ENCODE measurements around the gene LRRC32.

LRRC32 gene

GRCh38 chr11:76699451-76700091 is 29.0 kb upstream of the LRRC32 start:
- DNase-seq (ENCODE audit: low read depth) = no peak

GRCh38 chr11:76698321-76699043 is 27.9 kb upstream of the LRRC32 start:
- DNase-seq (ENCODE audit: low read depth) = no peak

GRCh38 chr11:76696756-76697155 is 26.2 kb upstream of the LRRC32 start:
- no peak for DNase-seq (ENCODE audit: low read depth)

- no peak for DNase-seq (ENCODE audit: low read depth)
These were observed 25.2 kb upstream of the LRRC32 start for GRCh38 chr11:76695771-76696170.

- DNase-seq (ENCODE audit: low read depth) = no peak
These were observed 24.6 kb upstream of the LRRC32 start for GRCh38 chr11:76695133-76695532.

- DNase-seq (ENCODE audit: low read depth) = no peak
These were observed 24.1 kb upstream of the LRRC32 start for GRCh38 chr11:76694664-76695063.

GRCh38 chr11:76693806-76694205 is 23.3 kb upstream of the LRRC32 start:
- DNase-seq (ENCODE audit: low read depth) = no peak

GRCh38 chr11:76692956-76693355 is 22.4 kb upstream of the LRRC32 start:
- DNase-seq (ENCODE audit: low read depth) = no peak

- no peak for DNase-seq (ENCODE audit: low read depth)
These were observed 21.1 kb upstream of the LRRC32 start for GRCh38 chr11:76691655-76692054.

- no peak for DNase-seq (ENCODE audit: low read depth)
These were observed 20.2 kb upstream of the LRRC32 start for GRCh38 chr11:76690736-76691135.

GRCh38 chr11:76689313-76690260 is 19.0 kb upstream of the LRRC32 start:
- no peak for DNase-seq (ENCODE audit: low read depth)

GRCh38 chr11:76688146-76688545 is 17.6 kb upstream of the LRRC32 start:
- no peak for DNase-seq (ENCODE audit: low read depth)

GRCh38 chr11:76686261-76687079 is 15.9 kb upstream of the LRRC32 start:
- DNase-seq (ENCODE audit: low read depth) = no peak

GRCh38 chr11:76685831-76686230 is 15.3 kb upstream of the LRRC32 start:
- no peak for DNase-seq (ENCODE audit: low read depth)

GRCh38 chr11:76685237-76685636 is 14.7 kb upstream of the LRRC32 start:
- DNase-seq (ENCODE audit: low read depth) = no peak

- no peak for DNase-seq (ENCODE audit: low read depth)
These were observed 14.0 kb upstream of the LRRC32 start for GRCh38 chr11:76684516-76684915.

- DNase-seq (ENCODE audit: low read depth) = no peak
These were observed 12.9 kb upstream of the LRRC32 start for GRCh38 chr11:76683161-76684095.

GRCh38 chr11:76682684-76683083 is 12.1 kb upstream of the LRRC32 start:
- DNase-seq (ENCODE audit: low read depth) = no peak

GRCh38 chr11:76682106-76682505 is 11.6 kb upstream of the LRRC32 start:
- no peak for DNase-seq (ENCODE audit: low read depth)

- peak; percentile 23 for DNase-seq (ENCODE audit: low read depth)
These were observed 10.2 kb upstream of the LRRC32 start for GRCh38 chr11:76680518-76681425.

Data from T-helper 22 cell (primary cell).